Endothelial cell of umbilical vein (primary cell): Measurements from ENCODE around the gene KCNN3. TPM values are rescaled to one million over a fixed set of nuclear protein-coding genes. Genes with fewer than 3 reads are reported as not detected.

Source experiments
- BruUV-seq: library from RNA; stranded (reverse); fragments of 400-500 nt; replicated peaks from 2 replicates; lab custom pipeline; 2021; lab: Mats Ljungman, UMichigan
- CTCF ChIA-PET: fragments of 300-600, 350-600 bp; sonication (Branson Sonifier 250); formaldehyde crosslinking; loops from one replicate; lab custom pipeline; 2021; ENCODE audit warnings: antibody characterized with exemption, inconsistent platforms; lab: Charles Lee
- POLR2A ChIA-PET: fragments of 300-600, 350-600 bp; sonication (Branson Sonifier 250); formaldehyde crosslinking; loops from one replicate; lab custom pipeline; 2021; ENCODE audit warnings: antibody characterized with exemption, inconsistent platforms; lab: Charles Lee
- DNase-seq: peaks from one replicate; pipeline ENCODE4 v3.0.0-alpha.2; 2011; ENCODE audit warnings: low read depth, low spot score
- FAIRE-seq: peaks from 2 replicates; lab custom pipeline; 2011; peaks lifted over from hg19 to GRCh38; lab: Jason Lieb, UNC
- H2AFZ ChIP-seq: 2 replicates; pipeline ENCODE4 v1.6.0; 2012; ENCODE audit warnings: low read depth, low read length, control low read depth, inconsistent platforms
- H3K27ac ChIP-seq: 2 replicates; pipeline ENCODE4 v1.5.1; 2011; ENCODE audit warnings: low read depth, mild to moderate bottlenecking, control low read depth, low read length, moderate library complexity; ENCODE audit not compliant: insufficient read depth
- H3K27me3 ChIP-seq, 2 experiments: 2 replicates each; pipeline versions ENCODE4 v1.6.0 to v1.6.1; 2011; ENCODE audit warnings: low read length in 2 of 2, mixed read lengths in 1 of 2; ENCODE audit not compliant: control insufficient read depth in 2 of 2, insufficient read depth in 2 of 2
- H3K36me3 ChIP-seq, 2 experiments: 2 replicates in 1 of 2; 3 replicates in 1 of 2; pipeline ENCODE4 v1.5.1; 2011; ENCODE audit warnings: low read length in 2 of 2, mild to moderate bottlenecking in 1 of 2, moderate library complexity in 1 of 2; ENCODE audit not compliant: control insufficient read depth in 2 of 2, insufficient read depth in 2 of 2; ENCODE audit errors: extremely low read depth in 1 of 2
- H3K4me1 ChIP-seq: 3 replicates; pipeline ENCODE4 v1.5.1; 2011; ENCODE audit warnings: mild to moderate bottlenecking, low read length; ENCODE audit not compliant: control insufficient read depth, insufficient read depth; ENCODE audit errors: extremely low read depth
- H3K4me2 ChIP-seq: 2 replicates; pipeline ENCODE4 v1.6.1; 2011; ENCODE audit warnings: low read length, control low read depth, mixed read lengths; ENCODE audit not compliant: insufficient read depth
- H3K4me3 ChIP-seq, 3 experiments: fragments of 200-600 bp in 1 of 3; sonication (generic), shearing (Covaris generic) in 1 of 3; replicated peaks in 1 of 3; 2 replicates each; pipeline ENCODE4 v1.5.1; 2011 to 2016; ENCODE audit warnings: control low read depth in 3 of 3, low read length in 3 of 3, mild to moderate bottlenecking in 2 of 3, inconsistent platforms in 1 of 3, low read depth in 1 of 3, moderate library complexity in 1 of 3; ENCODE audit not compliant: insufficient read depth in 1 of 3
- H3K79me2 ChIP-seq: 2 replicates; pipeline ENCODE4 v1.6.0; 2012; ENCODE audit warnings: low read length, inconsistent platforms; ENCODE audit not compliant: control insufficient read depth, insufficient read depth
- H3K9ac ChIP-seq: replicated peaks from 2 replicates; pipeline ENCODE3; 2011; ENCODE audit warnings: low read length, control low read depth; ENCODE audit not compliant: insufficient read depth; ENCODE audit errors: extremely low read depth
- H3K9me1 ChIP-seq: replicated peaks from 3 replicates; pipeline ENCODE4 v1.6.0; 2011; ENCODE audit warnings: mild to moderate bottlenecking, low read length; ENCODE audit not compliant: control insufficient read depth, insufficient read depth; ENCODE audit errors: extremely low read depth
- H3K9me3 ChIP-seq: replicated peaks from 2 replicates; pipeline ENCODE4 v1.5.1; 2012; ENCODE audit warnings: low read length, inconsistent platforms; ENCODE audit not compliant: control insufficient read depth, insufficient read depth
- H4K20me1 ChIP-seq: replicated peaks from 2 replicates; pipeline ENCODE3; 2011; ENCODE audit warnings: mild to moderate bottlenecking, low read length; ENCODE audit not compliant: control insufficient read depth, insufficient read depth; ENCODE audit errors: extremely low read depth
- CTCF ChIP-seq, 2 donors: IDR thresholded peaks; 1 replicate in 1 of 2; 2 replicates in 1 of 2; pipeline ENCODE4 v1.5.1; 2011; ENCODE audit warnings: low read length in 2 of 2, mild to moderate bottlenecking in 2 of 2, moderate library complexity in 2 of 2, control low read depth in 1 of 2, inconsistent platforms in 1 of 2, low read depth in 1 of 2; ENCODE audit not compliant: insufficient read depth in 1 of 2; ENCODE audit errors: extremely low read depth in 1 of 2
- FOS ChIP-seq: IDR thresholded peaks from 2 replicates; pipeline ENCODE4 v1.6.1; 2011; ENCODE audit warnings: mild to moderate bottlenecking, low read length, moderate library complexity, borderline replicate concordance; ENCODE audit not compliant: insufficient read depth
- GATA2 ChIP-seq: IDR thresholded peaks from 2 replicates; pipeline ENCODE4 v1.7.0; 2011; ENCODE audit warnings: low read depth, mild to moderate bottlenecking, moderate library complexity, mixed read lengths, low read length; ENCODE audit not compliant: insufficient read length, insufficient read depth
- JUN ChIP-seq: IDR thresholded peaks from 2 replicates; pipeline ENCODE4 v1.6.1; 2011; ENCODE audit warnings: borderline replicate concordance, low read depth; ENCODE audit not compliant: insufficient read length, insufficient read depth
- MAX ChIP-seq: IDR thresholded peaks from 2 replicates; pipeline ENCODE4 v1.6.1; 2011; ENCODE audit not compliant: insufficient read depth, insufficient read length
- POLR2AphosphoS5 ChIP-seq: IDR thresholded peaks from 2 replicates; pipeline ENCODE4 v1.6.1; 2012; ENCODE audit warnings: low read depth, mild to moderate bottlenecking, control low read depth, low read length, moderate library complexity; ENCODE audit not compliant: insufficient read depth
- dilution Hi-C: fragments of 300-500 bp; cut with MboI; formaldehyde crosslinking; loops from one replicate; pipeline ENCODE4 v1.15.0; 2019; ENCODE audit warnings: low sequenced_read_pairs; ENCODE audit not compliant: extremely low pct_ligation_motif_present
- intact Hi-C: fragments of 100-400 bp; cut with micrococcal nuclease; formaldehyde crosslinking; loops from one replicate; pipeline ENCODE4 v1.10.0; 2022
- polyA plus RNA-seq, 4 experiments: library from polyadenylated mRNA; depleted of rRNA in 3 of 4; stranded (reverse) in 3 of 4; unstranded in 1 of 4; fragments of >200 nt; gene quantifications; 2 replicates each; pipeline versions ENCODE4 v1.2.1 to v1.2.3, GENCODE V29; 2011 to 2012; ENCODE audit warnings: missing spikeins in 1 of 4
- total RNA-seq: library from RNA; stranded (reverse); gene quantifications from 2 replicates; pipeline ENCODE4 v1.2.3, GENCODE V29; 2021

The KCNN3 gene
- total and polyA plus RNA-seq, 2 donors (not counting 3 experiments of a cell fraction or from before 2014, with no cell fraction given) = 0.91 to 1.1 TPM

- H3K9me1 ChIP-seq = no peaks in the 10 kb centered on the region
- no peaks in the 10 kb centered on the region for H3K79me2 ChIP-seq
- no peaks in the 10 kb centered on the region for H3K27me3 ChIP-seq
- dilution Hi-C loops (no loop called here), intact Hi-C loops (no loop called here)
- no peaks in the 10 kb centered on the region for H3K9me3 ChIP-seq
- BruUV-seq = no TSS peak
- CTCF ChIA-PET = interaction anchor here (0.7 to 1.4 kb wide), 4 partner anchors 11 to 309 kb away, joined by 3 to 4 read pairs (median 4); no protein-coding TSS in a partner anchor
- no peak overlapping the region for H3K9ac ChIP-seq
- H3K4me3 ChIP-seq = no peak overlapping the region
- H3K4me2 ChIP-seq = no peak overlapping the region
- no peaks in the 10 kb centered on the region for H3K36me3 ChIP-seq
- H4K20me1 ChIP-seq = no peaks in the 10 kb centered on the region
- no peak overlapping the region for H3K27ac ChIP-seq
- no peak for DNase-seq
- TF ChIP-seq POLR2AphosphoS5 = no peak
- TF ChIP-seq FOS = no peak
- no peak for TF ChIP-seq GATA2
- no peak for TF ChIP-seq JUN
- no peak for TF ChIP-seq CTCF (IDR thresholded peaks at IDR 0.05; ENCODE audit: extremely low read depth in 1 of 2, insufficient read depth in 1 of 2, low read depth in 1 of 2, low read length in 2 of 2)
- TF ChIP-seq MAX = no peak
- FAIRE-seq = no peak
- POLR2A ChIA-PET = no interaction called here
- peaks cover 9% of the 10 kb centered on the region for H3K4me1 ChIP-seq
- no peak overlapping the region for H2AFZ ChIP-seq
Observed at GRCh38 chr1:154813300-154813816, 56.7 kb downstream of the KCNN3 start.
